Adrenal gland (tissue), 12 donors: ENCODE data around the gene ACVR1. TPM values are rescaled to one million over a fixed set of nuclear protein-coding genes. Genes with fewer than 3 reads are reported as not detected.

ENCODE experiments used
- DNase-seq, 7 donors: peaks; one replicate each; pipeline ENCODE4 v3.0.0-alpha.2; 2019 to 2020
- H3K27ac ChIP-seq, 5 donors: fragments of 200-600 bp; sonication (generic) in 4 of 5; 1 replicate in 3 of 5; 2 replicates in 2 of 5; pipeline versions ENCODE4 v1.5.1 to v1.8.0; 2016 to 2020; ENCODE audit warnings: mild to moderate bottlenecking in 1 of 5
- H3K27me3 ChIP-seq: fragments of 200-600 bp; 2 replicates; pipeline ENCODE4 v1.8.0; 2021
- H3K36me3 ChIP-seq, 2 donors: fragments of 200-600 bp; replicated peaks in 1 of 2; 1 replicate in 1 of 2; 2 replicates in 1 of 2; pipeline versions ENCODE4 v1.5.1 to v1.8.0; 2018 to 2022
- H3K4me1 ChIP-seq, 2 donors: fragments of 200-600 bp; replicated peaks in 1 of 2; 1 replicate in 1 of 2; 2 replicates in 1 of 2; pipeline versions ENCODE4 v1.5.1 to v1.8.0; 2018 to 2021
- H3K4me3 ChIP-seq, 4 donors: fragments of 200-600 bp; sonication (generic) in 3 of 4; one replicate each; pipeline ENCODE4 v1.5.1; 2016 to 2018
- H3K9me3 ChIP-seq, 3 donors: fragments of 200-600 bp; sonication (generic) in 1 of 3; replicated peaks in 1 of 3; 1 replicate in 2 of 3; 2 replicates in 1 of 3; pipeline versions ENCODE4 v1.5.1 to v1.8.0; 2016 to 2021
- CTCF ChIP-seq, 6 experiments: fragments of 450-650 bp in 4 of 6; fragments of 200-600 bp in 2 of 6; sonication (generic) in 1 of 6; IDR thresholded peaks; 1 replicate in 5 of 6; 2 replicates in 1 of 6; pipeline versions ENCODE4 v1.5.1 to v1.8.0; 2016 to 2021; ENCODE audit warnings: antibody characterized with exemption in 6 of 6, mild to moderate bottlenecking in 2 of 6, moderate library complexity in 1 of 6
- POLR2A ChIP-seq, 2 donors: fragments of 450-650 bp; IDR thresholded peaks; one replicate each; pipeline ENCODE4 v1.6.1; 2017; ENCODE audit warnings: antibody characterized with exemption in 2 of 2, mild to moderate bottlenecking in 2 of 2, moderate library complexity in 1 of 2
- WGBS, 4 donors: extraction: QIAGEN DNeasy Blood & Tissue Kit in 2 of 4; methylation state at CpG; one replicate each; pipeline versions ENCODE4 v1.1.5 to v1.1.7; 2013 to 2017; 5-methylcytosine and 5-hydroxymethylcytosine counted together
- intact Hi-C, 2 donors: fragments of 100-400 bp; cut with DNase I; formaldehyde crosslinking; loops; one replicate each; pipeline versions ENCODE4 v1.14.1 to v1.15.0; 2022 to 2023
- polyA plus RNA-seq, 3 donors: library from polyadenylated mRNA; stranded (reverse); fragments of 200-250 nt in 2 of 3; fragments of 350-450 nt in 1 of 3; fragmentation: Illumina TruSeq in 1 of 3; extraction: RNeasy Lipid Tissue Mini Kit (QIAGEN cat#74804) in 1 of 3; gene quantifications; one replicate each; pipeline ENCODE4 v1.2.3, GENCODE V29; 2013 to 2014
- total RNA-seq, 9 donors: library from RNA; depleted of rRNA in 4 of 9; stranded (reverse); fragments of >200 nt in 4 of 9; fragments of 120-200 nt in 1 of 9; fragmentation: NEBNext Ultra II Directional in 1 of 9; extraction: Animal tissue kit (Norgen Biotek cat#: 25700) in 1 of 9; gene quantifications; one replicate each; pipeline versions ENCODE4 v1.1.0 to v1.2.4, GENCODE V29; 2013 to 2023
- donor health status: healthy with polysubstance abuse.
- donor health status: Bipolar disorder and iron deficiency.
- donor health status: DM: yes; HTN: yes; CAD: no.
- donor health status: DM: no; HTN: no; CAD: no.
- donor health status: DM: no; HTN: no; CAD: no.
- donor health status: DM: yes; HTN: yes; CAD: no.

The ACVR1 gene
- total and polyA plus RNA-seq, 12 donors, result 4.6 to 25.0 (median 16.0) TPM

- Histone ChIP-seq H3K27me3 (no peaks in the 10 kb centered on the region), H3K9me3 (no peaks in the 10 kb centered on the region), H3K4me3 (no peak overlapping the region), H3K27ac (no peak overlapping the region), H3K4me1 (peaks cover 0 to 24% of the 10 kb centered on the region in 2 donors), H3K36me3 (no peaks in the 10 kb centered on the region)
- intact Hi-C loops, result loop anchor here (10.0 kb wide), 1 partner anchor 86 kb away; the partner anchor contains the start of gene ACVR1 (in 2 of the 2)
- 57 to 83% (median 72%) methylated on average over 3 of the region's 3 CpGs for WGBS, 4 donors
- TF ChIP-seq POLR2A (IDR thresholded peaks at IDR 0.05) (no peak), CTCF (IDR thresholded peaks at IDR 0.05) (no peak)
- no peak for DNase-seq
Measured at GRCh38 chr2:157789256-157789655, 86.9 kb downstream of the ACVR1 start.

- no peak overlapping the region for H3K4me3 ChIP-seq
- H3K27me3 ChIP-seq, result no peaks in the 10 kb centered on the region
- peaks cover 0 to 21% of the 10 kb centered on the region in 2 donors for H3K4me1 ChIP-seq
- DNase-seq, result no peak
- H3K9me3 ChIP-seq, result no peaks in the 10 kb centered on the region
- intact Hi-C loops, result loop anchor here (10.0 kb wide), 1 partner anchor 87 kb away; the partner anchor contains the start of gene ACVR1 (in 2 of the 2)
- 94 to 95% (median 95%) methylated on average over 5 of the region's 5 CpGs for WGBS, 4 donors
- no peaks in the 10 kb centered on the region for H3K36me3 ChIP-seq
- no peak for TF ChIP-seq CTCF (IDR thresholded peaks at IDR 0.05)
- no peak for TF ChIP-seq POLR2A (IDR thresholded peaks at IDR 0.05)
- no peak overlapping the region for H3K27ac ChIP-seq
Measured at GRCh38 chr2:157788201-157788600, 87.9 kb downstream of the ACVR1 start.

GRCh38 chr2:157787364-157787938 lies 88.7 kb downstream of the ACVR1 start:
- H3K36me3 ChIP-seq, result no peaks in the 10 kb centered on the region
- no peaks in the 10 kb centered on the region for H3K9me3 ChIP-seq
- intact Hi-C loops, result loop anchor here (10.0 kb wide), 1 partner anchor 87 kb away; the partner anchor contains the start of gene ACVR1 (in 2 of the 2)
- no peak for TF ChIP-seq POLR2A (IDR thresholded peaks at IDR 0.05)
- H3K4me3 ChIP-seq, result no peak overlapping the region
- peaks cover 0 to 14% of the 10 kb centered on the region in 2 donors for H3K4me1 ChIP-seq
- H3K27me3 ChIP-seq, result no peaks in the 10 kb centered on the region
- DNase-seq, result no peak
- WGBS, 4 donors, result 79 to 90% (median 85%) methylated on average over 7 of the region's 7 CpGs
- no peak overlapping the region for H3K27ac ChIP-seq

- Histone ChIP-seq H3K4me1 (peaks cover 0 to 14% of the 10 kb centered on the region in 2 donors), H3K27ac (no peak overlapping the region), H3K36me3 (no peaks in the 10 kb centered on the region), H3K4me3 (no peak overlapping the region), H3K27me3 (no peaks in the 10 kb centered on the region), H3K9me3 (no peaks in the 10 kb centered on the region)
- no peak for TF ChIP-seq POLR2A (IDR thresholded peaks at IDR 0.05)
- no peak for TF ChIP-seq CTCF (IDR thresholded peaks at IDR 0.05)
- no peak for DNase-seq
- WGBS, 4 donors, result 79 to 89% (median 81%) methylated on average over 5 of the region's 5 CpGs
- intact Hi-C loops, result loop anchor here (10.0 kb wide), 1 partner anchor 88 kb away; the partner anchor contains the start of gene ACVR1 (in 2 of the 2)
Measured at GRCh38 chr2:157786663-157787363, 89.3 kb downstream of the ACVR1 start.
